Esophagus muscularis mucosa (tissue), 4 donors: ENCODE data around the gene MAGI2. TPM values are rescaled to one million over a fixed set of nuclear protein-coding genes. Genes with fewer than 3 reads are reported as not detected.

Experiments
- DNase-seq: peaks from one replicate; pipeline ENCODE4 v3.0.0-alpha.2; 2017; ENCODE audit errors: extremely low spot score
- H3K27ac ChIP-seq, 4 donors: fragments of 200-600 bp; sonication (generic); replicated peaks in 1 of 4; 1 replicate in 3 of 4; 2 replicates in 1 of 4; pipeline ENCODE4 v1.5.1; 2016 to 2019; ENCODE audit warnings: mild to moderate bottlenecking in 1 of 4
- H3K27me3 ChIP-seq, 4 donors: fragments of 200-600 bp; sonication (generic); one replicate each; pipeline versions ENCODE4 v1.5.1 to v1.6.0; 2016 to 2019
- H3K36me3 ChIP-seq, 4 donors: fragments of 200-600 bp; sonication (generic); one replicate each; pipeline ENCODE4 v1.5.1; 2016 to 2019
- H3K4me1 ChIP-seq, 4 donors: fragments of 200-600 bp; sonication (generic); one replicate each; pipeline ENCODE4 v1.5.1; 2016 to 2019
- H3K4me3 ChIP-seq, 4 donors: fragments of 200-600 bp; sonication (generic); 1 replicate in 2 of 4; 2 replicates in 2 of 4; pipeline ENCODE4 v1.5.1; 2016 to 2019; ENCODE audit warnings: mild to moderate bottlenecking in 4 of 4, moderate library complexity in 1 of 4
- H3K9me3 ChIP-seq, 4 donors: fragments of 200-600 bp; sonication (generic); 1 replicate in 3 of 4; 2 replicates in 1 of 4; pipeline ENCODE4 v1.5.1; 2016 to 2019
- CTCF ChIP-seq, 3 experiments: fragments of 200-600 bp in 2 of 3; fragments of 450-650 bp in 1 of 3; sonication (generic) in 2 of 3; IDR thresholded peaks; one replicate each; pipeline ENCODE4 v1.5.1; 2017 to 2019; ENCODE audit warnings: antibody characterized with exemption in 3 of 3, mild to moderate bottlenecking in 2 of 3, moderate library complexity in 1 of 3
- EP300 ChIP-seq: sonication (generic); formaldehyde crosslinking; IDR thresholded peaks from one replicate; pipeline ENCODE4 v1.6.1; 2017; ENCODE audit warnings: antibody characterized with exemption
- POLR2A ChIP-seq: fragments of 450-650 bp; IDR thresholded peaks from one replicate; pipeline ENCODE4 v1.6.1; 2017; ENCODE audit warnings: antibody characterized with exemption, moderate library complexity, mild to moderate bottlenecking, low read depth
- POLR2AphosphoS5 ChIP-seq, 2 donors: sonication (generic); formaldehyde crosslinking; IDR thresholded peaks; one replicate each; pipeline ENCODE4 v1.6.1; 2017; ENCODE audit warnings: antibody characterized with exemption in 2 of 2
- WGBS: methylation state at CpG from one replicate; pipeline ENCODE4 v1.1.5; 2018; 5-methylcytosine and 5-hydroxymethylcytosine counted together
- intact Hi-C: fragments of 100-400 bp; cut with DNase I; formaldehyde crosslinking; loops from one replicate; pipeline ENCODE4 v1.15.1; 2023
- total RNA-seq, 4 donors: library from RNA; depleted of rRNA; stranded (reverse); fragments of >200 nt; gene quantifications; one replicate each; pipeline versions ENCODE4 v1.1.0 to v1.2.1, GENCODE V29; 2016

MAGI2 gene
- total RNA-seq, 4 donors from 2014 or later = 14.4 to 22.3 (median 21.2) TPM

GRCh38 chr7:78063758-78064157 is 1389.7 kb downstream of the MAGI2 start:
- intact Hi-C loops = no loop called here

GRCh38 chr7:78062214-78062613 is 1391.3 kb downstream of the MAGI2 start:
- TF ChIP-seq POLR2AphosphoS5 (IDR thresholded peaks at IDR 0.05) (no peak), EP300 (no peak), CTCF (IDR thresholded peaks at IDR 0.05) (no peak), POLR2A (no peak)
- Histone ChIP-seq H3K27me3 (no peaks in the 10 kb centered on the region), H3K4me3 (no peak overlapping the region), H3K4me1 (no peaks in the 10 kb centered on the region), H3K36me3 (no peaks in the 10 kb centered on the region), H3K9me3 (no peaks in the 10 kb centered on the region), H3K27ac (no peak overlapping the region)
- WGBS = 93% methylated on average over 3 of the region's 3 CpGs
- DNase-seq = no peak
- intact Hi-C loops = no loop called here

More at GRCh38 chr7:78063758-78064157, 1389.7 kb downstream of the MAGI2 start:
- Histone ChIP-seq H3K36me3 (no peaks in the 10 kb centered on the region), H3K4me3 (no peak overlapping the region), H3K4me1 (no peaks in the 10 kb centered on the region), H3K27ac (no peak overlapping the region), H3K9me3 (no peaks in the 10 kb centered on the region), H3K27me3 (no peaks in the 10 kb centered on the region)
- DNase-seq = no peak
- TF ChIP-seq EP300 = no peak

GRCh38 chr7:78057571-78057970 is 1395.9 kb downstream of the MAGI2 start:
- intact Hi-C loops = no loop called here
- H3K4me3 ChIP-seq = no peak overlapping the region
- H3K27ac ChIP-seq = no peak overlapping the region
- TF ChIP-seq POLR2AphosphoS5 (IDR thresholded peaks at IDR 0.05) (no peak), EP300 (no peak), POLR2A (no peak), CTCF (IDR thresholded peaks at IDR 0.05) (no peak)
- no peaks in the 10 kb centered on the region for H3K27me3 ChIP-seq
- no peaks in the 10 kb centered on the region for H3K4me1 ChIP-seq
- no peaks in the 10 kb centered on the region for H3K36me3 ChIP-seq
- DNase-seq = no peak
- H3K9me3 ChIP-seq = no peaks in the 10 kb centered on the region

GRCh38 chr7:78055599-78055998 is 1397.9 kb downstream of the MAGI2 start:
- H3K27me3 ChIP-seq = no peaks in the 10 kb centered on the region
- no peak overlapping the region for H3K4me3 ChIP-seq
- WGBS = 93% methylated on average over 1 of the region's 1 CpG
- intact Hi-C loops = no loop called here
- no peak overlapping the region for H3K27ac ChIP-seq
- H3K4me1 ChIP-seq = no peaks in the 10 kb centered on the region
- no peak for DNase-seq
- no peaks in the 10 kb centered on the region for H3K36me3 ChIP-seq
- H3K9me3 ChIP-seq = no peaks in the 10 kb centered on the region
- TF ChIP-seq EP300 = no peak
- no peak for TF ChIP-seq POLR2A
- TF ChIP-seq POLR2AphosphoS5 (IDR thresholded peaks at IDR 0.05) = no peak
- no peak for TF ChIP-seq CTCF (IDR thresholded peaks at IDR 0.05)

- WGBS = 59% methylated on average over 3 of the region's 3 CpGs
- Histone ChIP-seq H3K4me1 (no peaks in the 10 kb centered on the region), H3K27ac (no peak overlapping the region), H3K9me3 (no peaks in the 10 kb centered on the region), H3K4me3 (no peak overlapping the region), H3K27me3 (no peaks in the 10 kb centered on the region), H3K36me3 (no peaks in the 10 kb centered on the region)
- intact Hi-C loops = no loop called here
- TF ChIP-seq POLR2AphosphoS5 (IDR thresholded peaks at IDR 0.05) = no peak
- no peak for TF ChIP-seq EP300
- no peak for TF ChIP-seq POLR2A
- no peak for TF ChIP-seq CTCF (IDR thresholded peaks at IDR 0.05)
- DNase-seq = no peak
Observed at GRCh38 chr7:78055001-78055573, 1398.4 kb downstream of the MAGI2 start.
